ENCODE results near the gene OLFM1. TPM values are rescaled to one million over a fixed set of nuclear protein-coding genes. Genes with fewer than 3 reads are reported as not detected.

OLFM1 gene
- total RNA-seq, 1 experiment from 2014 or later = 50.9 TPM

- in situ Hi-C loops (cut with HindIII; ENCODE audit: low pct_unique_long_range_greater_than_20kb, low sequenced_read_pairs) = no loop called here
- DNase-seq (ENCODE audit: low read depth, low spot score) = no peak
Measured at GRCh38 chr9:135073081-135073740, 14.3 kb upstream of the OLFM1 start.

GRCh38 chr9:135073741-135074305 lies 13.6 kb upstream of the OLFM1 start:
- no peak for DNase-seq (ENCODE audit: low read depth, low spot score)
- in situ Hi-C loops (cut with HindIII; ENCODE audit: low pct_unique_long_range_greater_than_20kb, low sequenced_read_pairs) = no loop called here

GRCh38 chr9:135074354-135075233 lies 12.9 kb upstream of the OLFM1 start:
- in situ Hi-C loops (cut with HindIII; ENCODE audit: low pct_unique_long_range_greater_than_20kb, low sequenced_read_pairs) = no loop called here
- DNase-seq (ENCODE audit: low read depth, low spot score) = no peak

- DNase-seq (ENCODE audit: low read depth, low spot score) = peak; percentile 63
- in situ Hi-C loops (cut with HindIII; ENCODE audit: low pct_unique_long_range_greater_than_20kb, low sequenced_read_pairs) = no loop called here
Measured at GRCh38 chr9:135075234-135076142, 12.0 kb upstream of the OLFM1 start.

GRCh38 chr9:135076143-135076875 lies 11.2 kb upstream of the OLFM1 start:
- DNase-seq (ENCODE audit: low read depth, low spot score) = no peak
- in situ Hi-C loops (cut with HindIII; ENCODE audit: low pct_unique_long_range_greater_than_20kb, low sequenced_read_pairs) = no loop called here

GRCh38 chr9:135076876-135077430 lies 10.5 kb upstream of the OLFM1 start:
- DNase-seq (ENCODE audit: low read depth, low spot score) = no peak
- in situ Hi-C loops (cut with HindIII; ENCODE audit: low pct_unique_long_range_greater_than_20kb, low sequenced_read_pairs) = no loop called here

- in situ Hi-C loops (cut with HindIII; ENCODE audit: low pct_unique_long_range_greater_than_20kb, low sequenced_read_pairs) = no loop called here
- DNase-seq (ENCODE audit: low read depth, low spot score) = no peak
Measured at GRCh38 chr9:135077497-135078200, 9.8 kb upstream of the OLFM1 start.

GRCh38 chr9:135078361-135078821 lies 9.1 kb upstream of the OLFM1 start:
- no peak for DNase-seq (ENCODE audit: low read depth, low spot score)
- in situ Hi-C loops (cut with HindIII; ENCODE audit: low pct_unique_long_range_greater_than_20kb, low sequenced_read_pairs) = no loop called here

- in situ Hi-C loops (cut with HindIII; ENCODE audit: low pct_unique_long_range_greater_than_20kb, low sequenced_read_pairs) = no loop called here
- no peak for DNase-seq (ENCODE audit: low read depth, low spot score)
Measured at GRCh38 chr9:135079018-135079417, 8.4 kb upstream of the OLFM1 start.

GRCh38 chr9:135079676-135080075 lies 7.8 kb upstream of the OLFM1 start:
- DNase-seq (ENCODE audit: low read depth, low spot score) = no peak
- in situ Hi-C loops (cut with HindIII; ENCODE audit: low pct_unique_long_range_greater_than_20kb, low sequenced_read_pairs) = no loop called here

- DNase-seq (ENCODE audit: low read depth, low spot score) = no peak
- in situ Hi-C loops (cut with HindIII; ENCODE audit: low pct_unique_long_range_greater_than_20kb, low sequenced_read_pairs) = no loop called here
Measured at GRCh38 chr9:135080286-135081263, 6.9 kb upstream of the OLFM1 start.

- in situ Hi-C loops (cut with HindIII; ENCODE audit: low pct_unique_long_range_greater_than_20kb, low sequenced_read_pairs) = no loop called here
- no peak for DNase-seq (ENCODE audit: low read depth, low spot score)
Measured at GRCh38 chr9:135081264-135081660, 6.2 kb upstream of the OLFM1 start.

GRCh38 chr9:135081731-135082130 lies 5.7 kb upstream of the OLFM1 start:
- in situ Hi-C loops (cut with HindIII; ENCODE audit: low pct_unique_long_range_greater_than_20kb, low sequenced_read_pairs) = no loop called here
- DNase-seq (ENCODE audit: low read depth, low spot score) = no peak

- in situ Hi-C loops (cut with HindIII; ENCODE audit: low pct_unique_long_range_greater_than_20kb, low sequenced_read_pairs) = no loop called here
- no peak for DNase-seq (ENCODE audit: low read depth, low spot score)
Measured at GRCh38 chr9:135082536-135082935, 4.9 kb upstream of the OLFM1 start.

GRCh38 chr9:135083241-135083810 lies 4.1 kb upstream of the OLFM1 start:
- in situ Hi-C loops (cut with HindIII; ENCODE audit: low pct_unique_long_range_greater_than_20kb, low sequenced_read_pairs) = no loop called here
- no peak for DNase-seq (ENCODE audit: low read depth, low spot score)
